Breast epithelium (tissue), 4 donors: ENCODE data around the gene IPO13. TPM values are rescaled to one million over a fixed set of nuclear protein-coding genes. Genes with fewer than 3 reads are reported as not detected.

Experiments used
- DNase-seq, 2 donors: peaks; one replicate each; pipeline ENCODE4 v3.0.0-alpha.2; 2019; ENCODE audit warnings: low spot score in 2 of 2
- H3K27ac ChIP-seq, 2 donors: fragments of 200-600 bp; sonication (generic) in 1 of 2; one replicate each; pipeline ENCODE4 v1.5.1; 2016 to 2019; ENCODE audit warnings: mild to moderate bottlenecking in 1 of 2
- H3K27me3 ChIP-seq, 2 donors: fragments of 200-600 bp; sonication (generic) in 1 of 2; one replicate each; pipeline versions ENCODE4 v1.5.1 to v1.6.0; 2017 to 2019; ENCODE audit warnings: control low read depth in 1 of 2, mild to moderate bottlenecking in 1 of 2
- H3K36me3 ChIP-seq: fragments of 200-600 bp; one replicate; pipeline ENCODE4 v1.5.1; 2019
- H3K4me1 ChIP-seq, 2 donors: fragments of 200-600 bp; sonication (generic); one replicate each; pipeline ENCODE4 v1.5.1; 2016 to 2019; ENCODE audit warnings: control low read depth in 1 of 2
- H3K4me3 ChIP-seq, 3 donors: fragments of 200-600 bp; sonication (generic); 1 replicate in 2 of 3; 2 replicates in 1 of 3; pipeline ENCODE4 v1.5.1; 2016 to 2019; ENCODE audit warnings: mild to moderate bottlenecking in 3 of 3, moderate library complexity in 2 of 3
- H3K9me3 ChIP-seq, 2 donors: fragments of 200-600 bp; sonication (generic) in 1 of 2; one replicate each; pipeline ENCODE4 v1.5.1; 2016 to 2019; ENCODE audit warnings: control low read depth in 1 of 2
- CTCF ChIP-seq, 3 donors: fragments of 450-650 bp; IDR thresholded peaks; one replicate each; pipeline ENCODE4 v1.5.1; 2016 to 2017; ENCODE audit warnings: antibody characterized with exemption in 3 of 3, mild to moderate bottlenecking in 3 of 3, moderate library complexity in 3 of 3
- POLR2A ChIP-seq: fragments of 450-650 bp; IDR thresholded peaks from one replicate; pipeline ENCODE4 v1.6.1; 2016; ENCODE audit warnings: antibody characterized with exemption, mild to moderate bottlenecking, moderate library complexity
- POLR2AphosphoS5 ChIP-seq, 3 donors: sonication (generic); formaldehyde crosslinking; IDR thresholded peaks; one replicate each; pipeline ENCODE4 v1.6.1; 2017; ENCODE audit warnings: antibody characterized with exemption in 3 of 3
- intact Hi-C: fragments of 100-400 bp; cut with DNase I; formaldehyde crosslinking; loops from one replicate; pipeline ENCODE4 v1.15.1; 2023; ENCODE audit warnings: low total_unique reads
- total RNA-seq, 3 donors: library from RNA; depleted of rRNA; stranded (reverse); fragments of >200 nt; gene quantifications; one replicate each; pipeline ENCODE4 v1.1.0, GENCODE V29; 2016

IPO13 gene
- total RNA-seq, 3 donors from 2014 or later = 18.4 to 23.0 (median 20.5) TPM

- Histone ChIP-seq H3K27me3 (no peaks in the 10 kb centered on the region), H3K36me3 (no peaks in the 10 kb centered on the region), H3K9me3 (no peaks in the 10 kb centered on the region), H3K27ac (no peak overlapping the region), H3K4me1 (peaks cover 0 to 5% of the 10 kb centered on the region in 2 donors), H3K4me3 (no peak overlapping the region)
- no peak for DNase-seq
- TF ChIP-seq CTCF (IDR thresholded peaks at IDR 0.05) (no peak), POLR2A (no peak), POLR2AphosphoS5 (IDR thresholded peaks at IDR 0.05) (no peak)
- intact Hi-C loops = no loop called here
Measured at GRCh38 chr1:43986712-43987111, 40.0 kb downstream of the IPO13 start.

DNA sequence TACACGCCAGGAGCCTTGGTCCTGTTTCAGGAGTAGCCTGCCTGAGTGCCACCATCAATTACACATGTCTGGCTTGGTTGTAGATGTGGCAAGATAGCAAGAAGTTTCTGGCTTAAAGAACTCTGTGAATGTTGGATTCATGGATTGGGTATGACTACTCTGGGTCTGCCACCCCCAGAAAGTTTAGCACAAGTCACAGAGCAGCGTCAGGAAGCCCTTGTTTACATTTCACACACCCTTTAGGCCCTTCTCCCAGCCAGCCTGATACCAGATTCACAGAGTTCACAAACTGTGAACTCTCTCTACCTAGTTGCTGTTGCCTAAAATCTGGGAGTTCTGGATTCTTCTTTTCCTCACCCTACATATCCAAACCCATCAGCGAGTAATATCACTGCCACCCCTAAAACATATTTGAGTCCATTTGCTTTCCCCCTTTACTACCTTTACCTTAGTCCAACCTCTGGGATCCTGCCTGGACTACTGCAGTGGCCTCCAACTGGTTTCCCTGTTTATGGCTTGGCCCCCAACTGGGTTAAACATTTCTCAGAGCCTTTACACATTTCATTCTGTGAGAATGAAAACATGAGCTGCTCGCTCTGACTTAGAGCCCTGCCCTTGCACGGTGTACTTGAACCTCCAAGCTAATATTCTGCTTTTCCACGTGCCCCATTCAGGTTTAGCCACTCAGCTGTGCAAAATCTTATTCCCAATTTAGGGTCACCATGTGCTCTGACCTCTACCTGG is 40.6 kb downstream of the IPO13 start:
- peaks cover 0 to 5% of the 10 kb centered on the region in 2 donors for H3K4me1 ChIP-seq
- intact Hi-C loops = no loop called here
- no peak overlapping the region for H3K4me3 ChIP-seq
- H3K27ac ChIP-seq = no peak overlapping the region
- no peaks in the 10 kb centered on the region for H3K36me3 ChIP-seq
- no peaks in the 10 kb centered on the region for H3K9me3 ChIP-seq
- TF ChIP-seq POLR2AphosphoS5 (IDR thresholded peaks at IDR 0.05) (no peak), CTCF (IDR thresholded peaks at IDR 0.05) (no peak), POLR2A (no peak)
- H3K27me3 ChIP-seq = no peaks in the 10 kb centered on the region
- DNase-seq = no peak

- Histone ChIP-seq H3K4me1 (peaks cover 0 to 5% of the 10 kb centered on the region in 2 donors), H3K27me3 (no peaks in the 10 kb centered on the region), H3K36me3 (no peaks in the 10 kb centered on the region), H3K4me3 (peak overlapping the region; percentile 65 to 73 (median 71)), H3K9me3 (no peaks in the 10 kb centered on the region), H3K27ac (peak overlapping the region; percentile 91)
- no peak for DNase-seq
- TF ChIP-seq POLR2A (no peak), CTCF (IDR thresholded peaks at IDR 0.05) (no peak), POLR2AphosphoS5 (IDR thresholded peaks at IDR 0.05) (no peak)
- intact Hi-C loops = no loop called here
Measured at GRCh38 chr1:43990271-43991199, 43.8 kb downstream of the IPO13 start.

DNA sequence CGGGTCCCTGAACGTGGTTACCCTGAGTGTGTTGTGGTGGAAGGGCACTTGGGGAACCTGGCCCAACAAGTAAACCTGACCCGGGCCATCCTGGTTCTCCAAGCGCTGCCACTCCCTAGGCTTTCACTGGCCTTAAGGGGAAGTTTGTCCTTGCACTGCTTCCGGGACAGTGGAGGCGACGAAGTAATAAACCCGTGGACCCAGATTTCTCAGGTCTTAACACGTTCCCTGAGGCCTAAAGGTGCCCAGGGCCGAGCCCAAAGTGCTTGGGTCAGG is 44.4 kb downstream of the IPO13 start:
- Histone ChIP-seq H3K9me3 (no peaks in the 10 kb centered on the region), H3K4me1 (peaks cover 0 to 5% of the 10 kb centered on the region in 2 donors), H3K27ac (peak overlapping the region; percentile 91), H3K27me3 (no peaks in the 10 kb centered on the region), H3K4me3 (peak overlapping the region; percentile 65 to 73 (median 71)), H3K36me3 (no peaks in the 10 kb centered on the region)
- intact Hi-C loops = no loop called here
- no peak for TF ChIP-seq POLR2A
- TF ChIP-seq POLR2AphosphoS5 (IDR thresholded peaks at IDR 0.05) = peak in 1 of 3 donors; percentile 16
- no peak for DNase-seq

GRCh38 chr1:43991476-43992231 is 44.9 kb downstream of the IPO13 start, which contains the start of gene CCDC24:
TSS of gene CCDC24 (plus strand) at chr1:43991599. CDS start at chr1:43991879, 280 bp downstream.
- TF ChIP-seq POLR2A = no peak
- peak in 1 of 3 donors; percentile 59 for TF ChIP-seq POLR2AphosphoS5 (IDR thresholded peaks at IDR 0.05)
- TF ChIP-seq CTCF (IDR thresholded peaks at IDR 0.05) = no peak
- Histone ChIP-seq H3K4me3 (peak within 1 kb of the TSS; percentile 65 to 73 (median 71)), H3K36me3 (no peaks in the 10 kb centered on the region), H3K27me3 (no peaks in the 10 kb centered on the region), H3K27ac (peak within 1 kb of the TSS; percentile 91), H3K4me1 (peaks cover 0 to 5% of the 10 kb centered on the region in 2 donors), H3K9me3 (no peaks in the 10 kb centered on the region)
- intact Hi-C loops = no loop called here
- DNase-seq = peak; percentile 85 to 86
